Activated T-cell treated with anti-CD3 and anti-CD28 coated beads for 4 hours (primary cell): ENCODE data around the gene TMEM100.

Experiments
- DNase-seq: peaks from one replicate; pipeline ENCODE4 v3.0.0-alpha.2; 2020

The TMEM100 gene, protein sequence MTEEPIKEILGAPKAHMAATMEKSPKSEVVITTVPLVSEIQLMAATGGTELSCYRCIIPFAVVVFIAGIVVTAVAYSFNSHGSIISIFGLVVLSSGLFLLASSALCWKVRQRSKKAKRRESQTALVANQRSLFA

DNA sequence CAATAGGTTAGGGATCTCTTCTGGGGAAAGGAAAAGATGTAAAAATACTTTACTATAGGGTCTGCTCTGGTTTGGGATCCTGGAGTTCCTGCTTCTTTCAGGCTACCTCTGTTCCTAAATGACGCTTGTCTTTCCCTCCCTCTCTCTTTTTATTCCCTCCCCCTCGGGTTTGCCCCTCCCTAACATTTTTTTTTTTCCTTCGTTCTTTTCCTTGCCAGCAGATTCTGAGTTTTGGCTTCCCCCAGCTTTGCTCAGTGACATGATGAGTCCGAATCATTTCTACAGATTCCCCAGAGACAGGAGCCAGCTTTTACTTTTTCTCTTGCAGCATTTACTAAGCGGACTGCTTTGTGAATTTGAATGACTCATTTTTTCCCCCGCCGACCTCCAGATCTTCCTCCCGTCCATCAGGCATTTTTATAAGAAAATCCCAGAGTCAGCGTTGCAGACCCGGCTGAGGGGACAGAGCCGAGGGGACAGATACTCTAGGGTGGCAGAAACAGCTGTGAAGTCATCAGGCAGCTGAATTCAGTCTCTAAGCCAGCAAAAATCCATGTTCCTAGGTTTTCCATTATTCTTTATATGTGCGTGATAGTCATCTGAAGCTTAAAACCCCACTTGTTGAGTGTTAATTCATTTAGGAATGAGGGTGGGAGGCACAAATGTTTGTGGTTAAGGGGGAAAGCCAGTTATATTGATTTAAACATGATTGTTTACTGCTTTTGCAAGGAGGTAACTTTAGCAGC is at the start of gene TMEM100:
Gene TMEM100 (minus strand): TSS at position 123 of the 746 bp plus-strand sequence. CDS start 1,794 bp downstream, outside the sequence.
- no peak for DNase-seq

DNA sequence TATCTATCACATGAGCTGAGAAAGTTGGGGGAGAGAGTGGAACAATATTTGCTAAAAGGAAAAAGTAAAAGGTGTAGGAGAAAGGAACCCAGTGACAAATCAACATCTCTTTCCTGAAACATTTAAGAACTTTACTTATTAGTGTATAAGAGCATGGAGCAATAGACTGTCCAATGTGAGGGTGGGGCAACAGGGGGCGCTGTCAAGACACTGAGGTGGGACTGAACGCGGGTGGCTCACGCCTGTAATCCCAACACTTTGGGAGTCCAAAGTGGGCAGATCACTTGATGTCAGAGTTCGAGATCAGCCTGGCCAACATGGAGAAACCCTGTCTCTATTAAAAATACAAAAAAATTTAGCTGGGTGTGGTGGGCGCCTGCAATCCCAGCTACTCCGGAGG is 49.4 kb upstream of the TMEM100 start:
- DNase-seq: no peak

GRCh38 chr17:55770196-55770870 is 47.7 kb upstream of the TMEM100 start:
- DNase-seq: no peak

GRCh38 chr17:55769625-55770000 is 46.9 kb upstream of the TMEM100 start:
- DNase-seq: no peak

DNA sequence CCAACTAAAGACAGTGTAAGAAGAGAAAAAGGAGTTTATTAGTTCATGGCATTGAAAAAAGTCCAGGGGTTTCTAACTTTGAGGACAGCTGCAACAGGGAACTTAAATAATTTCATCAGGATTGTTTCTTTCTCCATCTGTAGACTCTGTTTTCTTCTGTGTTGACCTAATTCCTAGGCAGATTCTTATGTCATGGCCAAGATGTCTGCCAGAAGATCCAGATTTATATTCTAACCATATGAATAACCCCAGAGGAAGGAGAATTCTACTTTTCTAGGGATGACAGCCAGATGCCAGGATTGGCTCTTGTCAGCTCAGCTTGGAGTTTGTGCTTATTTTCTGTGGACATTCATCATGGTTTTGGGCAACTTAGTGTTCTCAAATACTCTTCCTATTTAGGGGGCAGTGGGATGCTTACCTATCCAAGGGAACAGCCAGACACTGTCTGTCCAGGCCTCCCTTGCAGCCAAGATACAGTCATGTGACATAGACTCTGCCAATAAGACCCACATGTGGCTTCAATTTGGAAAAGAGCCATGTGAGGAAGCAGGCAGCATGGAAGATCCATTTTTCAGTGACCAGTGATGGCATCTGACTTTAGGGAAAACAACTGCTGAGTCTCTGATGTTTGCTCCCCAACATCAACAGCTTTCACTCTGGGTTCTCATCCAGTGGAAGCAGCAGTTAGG is 46.4 kb upstream of the TMEM100 start:
- DNase-seq: no peak

DNA sequence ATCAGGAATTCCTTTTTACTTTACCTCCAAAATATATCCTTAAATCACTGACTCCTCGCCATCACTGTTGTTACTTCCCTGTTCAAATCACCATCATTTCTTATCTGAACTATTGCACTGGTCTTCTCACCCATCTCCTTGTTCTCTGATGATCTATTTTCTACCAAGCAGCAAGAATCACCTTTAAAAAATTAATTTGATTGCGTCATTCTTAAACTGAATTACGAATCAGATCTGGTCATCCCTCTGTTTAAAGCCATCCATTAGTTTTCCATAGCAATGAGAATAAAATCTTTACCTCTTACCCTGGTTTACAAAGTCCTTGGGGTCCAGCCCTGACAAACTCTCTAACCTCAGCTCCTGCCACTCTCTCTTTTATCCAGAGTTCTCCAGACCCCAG is 42.8 kb upstream of the TMEM100 start:
- DNase-seq: no peak

- no peak for DNase-seq
These were observed 41.9 kb upstream of the TMEM100 start for GRCh38 chr17:55764610-55765009.

DNA sequence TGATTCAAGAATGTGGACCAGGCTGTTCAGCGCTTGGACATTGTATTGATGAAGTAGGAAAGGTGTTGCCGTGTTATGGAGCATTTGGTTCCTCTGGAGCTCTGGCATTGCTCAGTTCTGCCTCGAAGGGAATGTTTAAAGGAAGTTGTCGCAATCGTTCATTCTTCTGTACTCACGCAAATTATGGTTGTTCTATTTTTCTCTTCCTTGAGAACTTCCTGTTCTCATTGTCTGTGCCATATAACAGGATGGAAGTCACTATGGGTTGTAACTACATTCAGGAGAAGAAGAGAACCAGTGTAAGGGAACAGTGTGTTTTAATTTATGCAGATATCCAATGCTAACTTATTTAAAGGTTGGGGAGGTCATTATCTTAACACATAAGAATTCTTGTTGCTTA is 41.2 kb upstream of the TMEM100 start:
- no peak for DNase-seq

GRCh38 chr17:55762086-55762858 is 39.6 kb upstream of the TMEM100 start:
- DNase-seq: no peak

DNA sequence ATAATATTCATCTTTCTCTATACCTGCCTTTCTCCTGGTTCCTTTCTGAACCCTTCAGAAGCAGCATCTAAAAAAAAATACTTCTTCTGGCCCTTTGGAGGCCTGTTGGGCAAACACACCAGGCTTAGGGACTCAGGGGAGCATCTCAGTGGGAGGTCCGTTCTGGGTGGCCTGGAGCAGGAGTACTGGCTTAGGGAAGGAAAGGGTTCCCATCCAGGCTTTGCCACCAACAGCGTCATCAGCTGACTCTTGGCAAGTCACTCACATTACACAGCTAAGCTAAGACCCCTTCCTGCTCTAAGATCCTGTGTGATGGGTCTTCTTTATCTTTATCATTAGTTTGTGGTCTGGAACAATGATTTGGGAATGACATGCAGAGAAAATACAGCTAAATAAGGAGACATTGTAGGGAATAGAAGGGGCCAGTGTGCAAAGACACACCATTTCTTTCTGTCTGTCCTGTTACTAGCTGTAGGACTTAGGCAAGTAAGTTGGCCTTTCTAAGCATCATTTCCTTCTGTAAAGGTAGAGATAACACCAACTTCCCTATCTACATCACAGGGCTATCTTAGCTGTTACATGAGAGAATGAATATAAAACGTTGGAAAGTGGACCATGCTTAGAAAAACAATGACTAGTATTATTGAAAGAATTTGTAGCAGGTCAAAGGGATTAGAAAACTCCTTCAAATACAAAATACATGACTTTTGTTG is 38.1 kb upstream of the TMEM100 start:
- no peak for DNase-seq

DNA sequence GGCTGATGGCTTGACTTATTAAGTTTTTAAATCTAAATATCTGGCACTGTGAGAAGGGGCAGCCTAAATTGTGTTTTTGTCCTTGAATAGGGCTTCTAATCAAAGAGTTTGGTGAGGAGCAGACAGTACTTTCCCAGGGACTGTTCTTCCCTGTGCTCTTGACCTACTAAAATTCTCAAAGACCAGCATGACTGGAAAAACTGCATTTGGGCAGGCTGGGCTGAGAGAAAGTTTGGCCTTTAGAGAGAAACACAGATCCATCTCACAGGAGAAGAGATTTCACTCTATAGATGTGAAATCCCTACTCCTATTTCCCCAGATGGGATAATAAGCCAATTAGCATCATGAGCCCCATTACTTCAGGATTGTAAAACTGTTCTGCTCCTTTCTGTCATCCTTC is 35.5 kb upstream of the TMEM100 start:
- no peak for DNase-seq

GRCh38 chr17:55757659-55758058 is 35.0 kb upstream of the TMEM100 start:
- DNase-seq: no peak

GRCh38 chr17:55756689-55757088 is 34.0 kb upstream of the TMEM100 start:
- no peak for DNase-seq

DNA sequence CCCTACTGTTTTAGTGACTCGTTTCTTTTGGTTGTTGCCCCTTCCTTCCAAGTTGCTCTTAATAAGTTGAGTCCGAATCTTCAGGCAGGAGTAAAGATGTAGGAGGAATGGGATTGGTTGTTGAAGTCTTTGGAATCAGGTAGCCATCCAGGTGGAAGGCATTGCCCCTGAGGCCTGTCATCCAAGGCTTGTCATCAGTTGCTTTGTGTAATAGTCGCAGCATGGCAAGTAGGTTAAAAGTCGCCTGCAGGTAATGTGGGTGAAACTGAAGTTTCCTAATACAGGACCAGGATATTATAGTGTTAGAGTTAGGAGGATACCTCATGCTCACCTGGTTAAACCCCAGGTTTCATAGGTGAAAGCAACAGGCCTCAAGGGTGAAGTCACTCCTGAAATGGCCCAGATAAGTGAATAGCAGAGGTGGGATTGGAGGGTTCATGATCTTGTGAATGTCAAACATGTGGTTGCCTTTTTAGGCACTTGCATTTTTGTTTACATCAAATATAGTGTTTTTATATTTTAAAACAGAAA is 29.1 kb upstream of the TMEM100 start:
- no peak for DNase-seq

GRCh38 chr17:55750750-55751657 is 28.3 kb upstream of the TMEM100 start, which contains the start of gene PCTP:
Gene PCTP, plus strand, starts transcription at chr17:55751051. Its CDS starts 53 bp downstream, at chr17:55751104.
- peak; percentile 76 for DNase-seq

DNA sequence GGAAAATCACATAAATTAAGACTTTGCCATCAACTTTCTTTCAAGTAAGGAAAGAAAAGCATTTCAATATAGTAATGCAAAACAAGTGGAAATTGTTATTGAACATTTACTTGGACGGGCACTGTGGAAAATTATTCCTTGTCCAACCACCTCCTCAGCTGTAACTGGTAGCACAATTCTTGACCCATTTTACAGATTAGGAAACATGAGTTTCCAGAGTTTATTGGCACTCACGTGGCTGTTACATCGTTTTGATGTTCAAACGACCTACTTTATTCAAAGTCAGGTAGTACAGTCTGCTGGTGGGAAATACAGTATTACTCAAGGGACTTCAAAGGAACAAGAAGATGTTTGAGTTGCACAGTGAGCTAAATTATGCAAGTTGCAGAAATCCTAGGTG is 27.3 kb upstream of the TMEM100 start:
- no peak for DNase-seq

DNA sequence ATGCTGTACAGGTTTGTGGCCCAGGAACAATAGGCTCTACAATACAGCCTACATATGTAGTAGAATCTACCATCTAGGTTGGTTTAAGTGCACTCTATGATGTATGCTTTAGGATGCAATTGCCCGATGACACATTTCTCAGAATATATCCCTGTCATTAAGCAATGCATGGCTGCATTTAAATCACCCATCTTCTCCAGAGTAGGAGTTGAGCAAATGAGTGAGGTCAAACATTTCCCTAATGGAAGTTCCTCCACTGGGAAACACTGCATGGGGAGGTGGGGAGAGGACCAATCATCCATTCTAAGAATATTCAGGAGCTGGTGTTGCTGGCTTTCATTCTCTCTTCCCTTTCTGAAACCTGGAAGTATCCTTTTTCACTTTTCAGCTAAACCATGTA is 26.2 kb upstream of the TMEM100 start:
- no peak for DNase-seq

GRCh38 chr17:55747209-55747608 is 24.5 kb upstream of the TMEM100 start:
- DNase-seq: no peak

GRCh38 chr17:55746466-55746865 is 23.8 kb upstream of the TMEM100 start:
- DNase-seq: no peak

- DNase-seq: no peak
These were observed 22.6 kb upstream of the TMEM100 start for GRCh38 chr17:55745258-55745657.
